GM18499 (cell line): ENCODE results near the gene MISP.
"Not testable (repeated sequence)": the region's sequence is repeated elsewhere in the genome, so short reads cannot be mapped to it uniquely, and the experiment has no call there.

Experiments used
- ATAC-seq: cut with Tn5 transposase; IDR thresholded peaks from one replicate; pipeline ENCODE4 v1.9.1; 2021; ENCODE audit warnings: moderate number of reproducible peaks; ENCODE audit not compliant: insufficient read depth, unreplicated experiment

Gene MISP, protein sequence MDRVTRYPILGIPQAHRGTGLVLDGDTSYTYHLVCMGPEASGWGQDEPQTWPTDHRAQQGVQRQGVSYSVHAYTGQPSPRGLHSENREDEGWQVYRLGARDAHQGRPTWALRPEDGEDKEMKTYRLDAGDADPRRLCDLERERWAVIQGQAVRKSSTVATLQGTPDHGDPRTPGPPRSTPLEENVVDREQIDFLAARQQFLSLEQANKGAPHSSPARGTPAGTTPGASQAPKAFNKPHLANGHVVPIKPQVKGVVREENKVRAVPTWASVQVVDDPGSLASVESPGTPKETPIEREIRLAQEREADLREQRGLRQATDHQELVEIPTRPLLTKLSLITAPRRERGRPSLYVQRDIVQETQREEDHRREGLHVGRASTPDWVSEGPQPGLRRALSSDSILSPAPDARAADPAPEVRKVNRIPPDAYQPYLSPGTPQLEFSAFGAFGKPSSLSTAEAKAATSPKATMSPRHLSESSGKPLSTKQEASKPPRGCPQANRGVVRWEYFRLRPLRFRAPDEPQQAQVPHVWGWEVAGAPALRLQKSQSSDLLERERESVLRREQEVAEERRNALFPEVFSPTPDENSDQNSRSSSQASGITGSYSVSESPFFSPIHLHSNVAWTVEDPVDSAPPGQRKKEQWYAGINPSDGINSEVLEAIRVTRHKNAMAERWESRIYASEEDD

DNA sequence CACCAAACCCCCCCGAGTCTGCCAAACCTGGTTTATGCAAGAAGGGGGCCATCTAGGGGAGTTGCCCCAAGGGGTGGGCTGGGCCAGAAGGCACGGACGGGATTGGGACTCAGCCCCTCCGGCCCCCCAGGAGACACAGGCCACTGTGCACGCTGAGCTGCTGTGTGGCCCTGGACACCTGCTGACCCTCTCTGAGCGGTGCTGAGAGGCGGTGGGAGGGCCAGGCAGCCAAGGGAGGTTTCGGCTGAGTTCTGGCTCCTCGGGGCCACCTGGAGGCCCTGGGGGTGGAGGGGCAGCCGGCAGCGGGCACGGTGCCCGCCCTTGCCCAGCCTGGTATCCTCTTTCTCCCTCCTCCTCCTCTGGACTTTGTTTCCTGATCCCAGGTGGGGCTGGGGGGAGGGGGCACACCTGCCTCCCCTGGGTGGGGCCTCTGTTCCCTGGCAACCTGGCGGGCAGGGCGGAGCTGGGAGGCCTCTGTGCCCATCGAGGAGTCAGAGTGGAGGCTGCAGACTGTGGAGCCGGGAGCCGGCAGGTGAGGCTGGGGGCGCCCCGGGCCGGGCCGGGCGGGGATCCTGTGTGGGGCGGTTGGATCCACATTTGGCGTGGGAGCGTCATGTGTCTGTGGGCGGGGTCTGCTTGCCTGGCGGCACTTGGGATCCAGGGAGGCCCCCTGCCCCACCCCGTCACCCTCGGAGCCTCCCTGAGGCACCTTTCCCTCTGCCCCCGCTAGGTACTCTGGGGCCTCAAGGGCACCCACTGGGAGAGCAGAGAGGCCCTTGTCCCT, at the start of gene MISP:
MISP (plus strand) TSS at position 473 of the 784 bp plus-strand sequence. CDS start 5,835 bp downstream, outside the sequence.
- no peak for ATAC-seq

DNA sequence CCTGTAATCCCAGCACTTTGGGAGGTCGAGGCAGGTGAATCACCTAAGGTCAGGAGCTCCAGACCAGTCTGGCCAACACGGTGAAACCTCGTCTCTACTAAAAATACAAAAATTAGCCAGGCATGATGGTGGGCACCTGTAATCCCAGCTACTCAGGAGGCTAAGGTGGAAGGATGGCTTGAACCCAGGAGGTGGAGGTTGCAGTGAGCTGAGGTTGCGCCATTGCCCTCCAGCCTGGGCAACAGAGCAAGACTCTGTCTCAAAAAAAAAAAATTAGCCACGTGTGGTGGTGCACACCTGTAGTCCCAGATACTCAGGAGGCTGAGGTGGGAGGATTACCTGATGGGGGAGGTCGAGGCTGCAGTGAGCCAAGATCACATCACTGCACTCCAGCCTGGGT, 48.1 kb upstream of the MISP start:
- ATAC-seq: not testable (repeated sequence)

DNA sequence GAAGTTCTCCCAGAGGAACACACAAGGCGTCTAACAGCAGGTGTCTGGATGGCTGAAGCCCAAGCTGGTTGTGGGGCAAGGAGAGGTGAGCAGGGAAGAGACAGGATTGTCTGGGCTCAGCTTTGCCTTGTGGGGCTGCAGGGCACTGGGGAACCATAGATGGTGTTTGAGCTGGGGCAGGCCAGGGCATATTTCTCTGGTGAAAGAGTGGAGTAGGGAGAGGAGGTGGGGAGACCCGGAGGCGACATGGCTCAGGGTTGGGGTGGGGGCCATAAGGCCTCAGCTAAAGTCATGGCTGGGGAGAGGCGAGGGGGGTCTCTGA, 47.6 kb upstream of the MISP start:
- no peak for ATAC-seq

- no peak for ATAC-seq
Observed at GRCh38 chr19:703651-704446, 47.1 kb upstream of the MISP start.

GRCh38 chr19:704447-704741, 46.5 kb upstream of the MISP start:
- ATAC-seq: no peak

- ATAC-seq: no peak
Observed at GRCh38 chr19:708154-709143, 42.5 kb upstream of the MISP start, which contains the start of gene PALM. TSS of gene PALM (plus strand) at chr19:708935. CDS start at chr19:709147, 212 bp downstream.

- no peak for ATAC-seq
Observed at GRCh38 chr19:709196-709964, 41.5 kb upstream of the MISP start.

GRCh38 chr19:709965-710571, 40.8 kb upstream of the MISP start:
- no peak for ATAC-seq

- no peak for ATAC-seq
Observed at GRCh38 chr19:710767-711166, 40.1 kb upstream of the MISP start.

DNA sequence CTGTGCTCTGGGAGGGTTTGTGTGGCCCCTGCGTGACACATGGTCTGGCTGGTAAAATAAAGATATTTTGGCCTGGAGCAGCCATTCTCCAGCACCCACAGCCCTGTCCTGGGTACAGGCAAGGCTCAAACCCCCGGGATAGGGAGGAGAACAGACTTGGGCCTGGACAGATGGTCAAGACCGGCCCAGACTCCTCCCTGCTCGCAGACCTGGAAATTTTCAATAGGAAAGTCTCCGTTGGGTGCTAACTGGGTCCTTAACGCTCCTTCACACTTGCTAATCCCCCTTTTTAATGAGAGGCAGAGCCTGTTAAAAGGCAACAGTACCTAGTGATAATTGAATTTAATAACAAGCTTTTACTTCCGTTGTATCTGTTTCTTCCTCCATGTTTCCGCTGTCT, 39.7 kb upstream of the MISP start:
- no peak for ATAC-seq

DNA sequence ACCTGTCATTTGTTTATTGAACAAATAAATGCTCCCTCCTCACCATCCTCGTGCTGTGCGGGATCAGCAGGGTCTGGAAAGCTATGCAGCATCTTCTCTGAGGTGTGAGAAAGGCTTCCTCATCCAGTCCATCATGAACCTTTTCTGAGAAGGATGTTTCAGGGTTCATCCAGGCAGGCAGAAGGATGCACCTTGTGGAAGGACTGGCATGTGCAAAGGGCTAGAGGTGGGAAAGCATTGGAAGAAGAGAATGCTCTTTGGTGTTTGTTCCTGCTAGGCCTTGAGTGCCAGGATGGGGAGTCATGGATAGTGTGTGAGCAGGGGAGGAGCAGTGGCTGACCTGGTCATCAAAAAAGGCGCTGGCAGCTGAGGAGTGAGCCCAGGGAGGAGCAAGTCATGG, 35.6 kb upstream of the MISP start:
- ATAC-seq: no peak

GRCh38 chr19:718251-718951, 32.5 kb upstream of the MISP start:
- no peak for ATAC-seq

- no peak for ATAC-seq
Observed at GRCh38 chr19:718991-719512, 31.9 kb upstream of the MISP start.

GRCh38 chr19:719636-720344, 31.1 kb upstream of the MISP start:
- ATAC-seq: no peak

GRCh38 chr19:720345-721160, 30.4 kb upstream of the MISP start:
- ATAC-seq: no peak

- no peak for ATAC-seq
Observed at GRCh38 chr19:722553-723101, 28.3 kb upstream of the MISP start.
